GM12878 (cell line): ENCODE data around the gene MBD5. TPM values are rescaled to one million over a fixed set of nuclear protein-coding genes. Genes with fewer than 3 reads are reported as not detected.

Source experiments
- ATAC-seq: fragments of 200-7000 bp; cut with Tn5 transposase; 3 replicates; pipeline ENCODE4 v1.9.1; 2020; ENCODE audit warnings: mild to moderate bottlenecking, moderate library complexity
- BruUV-seq: library from RNA; stranded (reverse); fragments of 400-500 nt; replicated peaks from 2 replicates; lab custom pipeline; 2021; lab: Mats Ljungman, UMichigan
- CTCF ChIA-PET: fragments of 300-600 bp; sonication (Branson Sonifier 250); formaldehyde crosslinking; extraction: SDS; loops from one replicate; lab custom pipeline; 2021; ENCODE audit warnings: inconsistent platforms; lab: Yijun Ruan, JAX
- POLR2A ChIA-PET: fragments of 350-600 bp; formaldehyde crosslinking; extraction: SDS; loops from one replicate; lab custom pipeline; 2021; ENCODE audit warnings: inconsistent platforms; lab: Charles Lee
- RAD21 ChIA-PET: fragments of 300-600 bp; sonication (Branson Sonifier 250); formaldehyde crosslinking; loops from one replicate; lab custom pipeline; 2023; ENCODE audit warnings: antibody characterized with exemption; ENCODE audit not compliant: unreplicated experiment; lab: Charles Lee
- SMC1A ChIA-PET: fragments of 300-600 bp; sonication (Branson Sonifier 250); formaldehyde crosslinking; loops from one replicate; lab custom pipeline; 2023; ENCODE audit not compliant: unreplicated experiment, uncharacterized antibody; lab: Charles Lee
- DNase-seq: peaks from one replicate; pipeline ENCODE4 v3.0.0-alpha.2; 2011; ENCODE audit warnings: low read depth, low spot score
- FAIRE-seq: peaks from 3 replicates; lab custom pipeline; 2011; peaks lifted over from hg19 to GRCh38; lab: Jason Lieb, UNC
- H2AFZ ChIP-seq: 2 replicates; pipeline ENCODE4 v1.6.0; 2011; ENCODE audit warnings: low read depth, low read length, control low read depth; ENCODE audit not compliant: control insufficient read depth
- H3K27ac ChIP-seq: 2 replicates; pipeline ENCODE4 v1.5.1; 2011; ENCODE audit warnings: control low read depth; ENCODE audit not compliant: control insufficient read depth, insufficient read depth
- H3K27me3 ChIP-seq, 2 experiments: replicated peaks in 1 of 2; 2 replicates each; pipeline versions ENCODE4 v1.6.0 to v1.6.1; 2011; ENCODE audit warnings: low read length in 1 of 2; ENCODE audit not compliant: control insufficient read depth in 2 of 2, insufficient read depth in 2 of 2
- H3K36me3 ChIP-seq, 2 experiments: 2 replicates each; pipeline ENCODE4 v1.5.1; 2011; ENCODE audit warnings: low read length in 1 of 2; ENCODE audit not compliant: control insufficient read depth in 2 of 2, insufficient read depth in 2 of 2
- H3K4me1 ChIP-seq: 2 replicates; pipeline ENCODE4 v1.6.1; 2011; ENCODE audit warnings: mild to moderate bottlenecking, low read length, moderate library complexity, mixed read lengths; ENCODE audit not compliant: control insufficient read depth, insufficient read depth
- H3K4me2 ChIP-seq: 2 replicates; pipeline ENCODE4 v1.6.0; 2011; ENCODE audit warnings: control low read depth; ENCODE audit not compliant: control insufficient read depth, insufficient read depth
- H3K4me3 ChIP-seq: fragments of 200-600 bp; sonication (generic); 2 replicates; pipeline ENCODE4 v1.5.1; 2016
- H3K79me2 ChIP-seq: 2 replicates; pipeline ENCODE4 v1.6.0; 2011; ENCODE audit warnings: low read length; ENCODE audit not compliant: control insufficient read depth, insufficient read depth
- H3K9ac ChIP-seq: 2 replicates; pipeline ENCODE4 v1.8.0; 2011; ENCODE audit warnings: low read length, control low read depth, mixed read lengths; ENCODE audit not compliant: control insufficient read depth, insufficient read depth
- H3K9me3 ChIP-seq: replicated peaks from 3 replicates; pipeline ENCODE4 v1.5.1; 2011; ENCODE audit warnings: mild to moderate bottlenecking, low read length; ENCODE audit not compliant: control insufficient read depth, insufficient read depth
- H4K20me1 ChIP-seq: 2 replicates; pipeline ENCODE4 v1.6.0; 2011; ENCODE audit not compliant: control insufficient read depth, insufficient read depth
- ATF2 ChIP-seq: IDR thresholded peaks from 2 replicates; pipeline ENCODE4 v1.6.1; 2012; ENCODE audit warnings: low read length, inconsistent platforms
- BCLAF1 ChIP-seq: fragments of 450-650 bp; IDR thresholded peaks from 2 replicates; pipeline ENCODE4 v1.6.1; 2017; ENCODE audit warnings: antibody characterized with exemption, mild to moderate bottlenecking, moderate library complexity
- BHLHE40 ChIP-seq, 2 experiments: fragments of 450-650 bp in 1 of 2; IDR thresholded peaks; 2 replicates each; pipeline ENCODE4 v1.6.1; 2011 to 2017; ENCODE audit warnings: low read depth in 2 of 2, borderline replicate concordance in 1 of 2, improper control_type of control experiment in 1 of 2, low read length in 1 of 2, mild to moderate bottlenecking in 1 of 2
- CBX3 ChIP-seq: fragments of 200-600 bp; sonication (generic); IDR thresholded peaks from 2 replicates; pipeline ENCODE4 v1.6.1; 2016; ENCODE audit warnings: low read depth, borderline replicate concordance
- CHD2 ChIP-seq: IDR thresholded peaks from 2 replicates; pipeline ENCODE4 v1.6.1; 2011; ENCODE audit warnings: low read depth, low read length, improper control_type of control experiment, borderline replicate concordance
- CHD4 ChIP-seq: fragments of 200-600 bp; sonication (generic); IDR thresholded peaks from 2 replicates; pipeline ENCODE4 v1.6.1; 2016; ENCODE audit warnings: mild to moderate bottlenecking
- HSF1 ChIP-seq: fragments of 150-350 bp; IDR thresholded peaks from 2 replicates; pipeline ENCODE4 v1.6.1; 2014; ENCODE audit warnings: mild to moderate bottlenecking, low read depth, low read length
- IKZF2 ChIP-seq, 2 experiments: fragments of 450-650 bp; IDR thresholded peaks; 2 replicates each; pipeline ENCODE4 v1.6.1; 2017; ENCODE audit warnings: mild to moderate bottlenecking in 2 of 2, moderate library complexity in 2 of 2
- POU2F2 ChIP-seq: IDR thresholded peaks from 3 replicates; pipeline ENCODE4 v1.6.1; 2011; ENCODE audit warnings: low read depth, mild to moderate bottlenecking, low read length, borderline replicate concordance
- SMAD1 ChIP-seq: fragments of 450-650 bp; IDR thresholded peaks from 2 replicates; pipeline ENCODE4 v1.6.1; 2018; ENCODE audit warnings: mild to moderate bottlenecking, low read depth; ENCODE audit not compliant: partially characterized antibody
- TAF1 ChIP-seq: IDR thresholded peaks from 2 replicates; pipeline ENCODE4 v1.6.1; 2011; ENCODE audit warnings: mild to moderate bottlenecking, low read depth, low read length, borderline replicate concordance
- ZBTB33 ChIP-seq: fragments of 450-650 bp; IDR thresholded peaks from 2 replicates; pipeline ENCODE4 v1.6.1; 2017; ENCODE audit warnings: mild to moderate bottlenecking
- WGBS: methylation state at CpG from one replicate; pipeline ENCODE4 v1.1.6; 2016; ENCODE audit warnings: low lambda C conversion rate; ENCODE audit not compliant: insufficient replicate concordance, insufficient coverage; ENCODE audit errors: missing lambda C conversion rate; 5-methylcytosine and 5-hydroxymethylcytosine counted together
- in situ Hi-C: fragments of 300-500 bp; cut with MboI; formaldehyde crosslinking; loops from 9 replicates; pipeline ENCODE4 v1.14.3; 2018; ENCODE audit warnings: mixed read lengths
- intact Hi-C: fragments of 100-400 bp; cut with micrococcal nuclease; formaldehyde crosslinking; loops from one replicate; pipeline ENCODE4 v1.14.2; 2022; ENCODE audit not compliant: unreplicated experiment
- polyA plus RNA-seq, 11 experiments: library from polyadenylated mRNA; depleted of rRNA in 4 of 11; unstranded in 6 of 11; stranded (reverse) in 5 of 11; fragments of >200 nt; fragmentation: Nextera tagmentation in 4 of 11; fragmentation: Illumina TruSeq in 1 of 11; extraction: Ambion mirVana in 4 of 11; extraction: Trizol in 1 of 11; gene quantifications; 1 replicate in 1 of 11; 2 replicates in 10 of 11; pipeline versions ENCODE4 v1.2.1 to v1.2.3, GENCODE V29; 2011 to 2016; ENCODE audit warnings: inconsistent platforms in 2 of 11, missing spikeins in 2 of 11, low read depth in 1 of 11
- total RNA-seq, 4 experiments: library from RNA; depleted of rRNA in 3 of 4; stranded (reverse); fragments of >200 nt in 3 of 4; fragmentation: Illumina TruSeq in 1 of 4; extraction: Trizol in 1 of 4; gene quantifications; 2 replicates each; pipeline versions ENCODE4 v1.2.1 to v1.2.3, GENCODE V29; 2013 to 2021
- TF ChIP-seq, protein P1 (sequence below): fragments of 450-650 bp; IDR thresholded peaks from 2 replicates; pipeline ENCODE4 v1.6.1; 2016; ENCODE audit warnings: mild to moderate bottlenecking

Gene MBD5
- total and polyA plus RNA-seq, 10 of the 15 experiments (the other 5 are each of a cell fraction or from before 2014, with no cell fraction given), result 7.4 to 58.0 (median 21.2) TPM

DNA sequence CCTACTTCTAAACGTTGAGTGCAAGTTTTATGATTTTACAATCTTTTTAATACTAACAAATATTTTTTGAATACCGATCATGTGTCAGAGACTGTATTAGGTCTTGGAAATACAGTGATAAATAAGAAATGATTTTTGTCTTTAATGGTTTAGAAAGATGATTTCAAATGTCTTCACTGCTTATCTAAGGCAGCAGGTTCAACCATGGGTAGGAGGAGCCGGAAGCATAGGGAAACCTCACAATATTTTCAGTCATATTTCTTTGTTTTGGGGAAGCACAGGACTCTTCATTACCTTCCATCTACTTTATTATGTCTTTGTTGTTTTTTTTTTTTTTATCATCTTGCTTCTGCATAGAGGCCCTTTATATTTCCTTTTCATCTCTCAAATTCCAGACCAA lies 458.5 kb downstream of the MBD5 start (continued):
- no peak for TF ChIP-seq BCLAF1
- no peak for TF ChIP-seq POU2F2
- no peak for TF ChIP-seq TAF1
- no peak for TF ChIP-seq CHD2
- TF ChIP-seq CHD4, result no peak

DNA sequence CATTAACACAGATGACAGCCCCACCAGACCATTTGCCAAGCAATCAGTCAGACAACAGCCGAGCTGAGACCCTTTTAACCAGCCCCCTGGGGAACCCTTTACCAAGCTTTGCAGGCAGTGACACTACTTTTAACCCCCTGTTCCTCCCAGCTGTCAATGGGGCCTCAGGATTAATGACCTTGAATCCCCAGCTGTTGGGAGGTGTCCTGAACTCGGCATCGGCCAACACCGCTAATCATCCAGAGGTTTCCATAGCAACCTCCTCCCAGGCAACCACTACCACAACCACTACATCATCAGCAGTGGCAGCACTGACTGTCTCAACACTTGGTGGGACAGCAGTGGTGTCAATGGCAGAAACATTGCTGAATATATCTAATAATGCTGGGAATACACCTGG lies 462.8 kb downstream of the MBD5 start:
- ChIA-PET CTCF (interaction anchor here (0.8 to 3.0 kb wide), 2 partner anchors 25 to 493 kb away, joined by 3 to 13 read pairs; no protein-coding TSS in a partner anchor), RAD21 (interaction anchor here (0.7 to 1.4 kb wide), 2 partner anchors 11 to 25 kb away, joined by 3 to 5 read pairs; no protein-coding TSS in a partner anchor), POLR2A (interaction anchor here (1.0 kb wide), 1 partner anchor 498 kb away, joined by 3 read pairs; no protein-coding TSS in a partner anchor), SMC1A (interaction anchor here (1.0 to 1.8 kb wide), 3 partner anchors 13 to 181 kb away, joined by 4 to 10 read pairs (median 4); no protein-coding TSS in a partner anchor)
- no peaks in the 10 kb centered on the region for H3K36me3 ChIP-seq
- in situ Hi-C loops (no loop called here), intact Hi-C loops (no loop called here)
- H3K4me1 ChIP-seq, result no peaks in the 10 kb centered on the region
- no TSS peak for BruUV-seq
- H3K4me2 ChIP-seq, result no peak overlapping the region
- no peak for FAIRE-seq
- no peak overlapping the region for H3K27ac ChIP-seq
- ATAC-seq, result no peak; the same call in 2 of the 3 replicates
- no peak overlapping the region for H3K9ac ChIP-seq
- no peaks in the 10 kb centered on the region for H4K20me1 ChIP-seq
- no peak for DNase-seq
- no peaks in the 10 kb centered on the region for H3K27me3 ChIP-seq
- H3K79me2 ChIP-seq, result no peaks in the 10 kb centered on the region
- H2AFZ ChIP-seq, result no peak overlapping the region
- H3K9me3 ChIP-seq, result no peaks in the 10 kb centered on the region
- no peak overlapping the region for H3K4me3 ChIP-seq
- 73% methylated on average over 4 of the region's 4 CpGs for WGBS
- TF ChIP-seq HSF1, result no peak
- TF ChIP-seq ATF2, result no peak
- TF ChIP-seq SMAD1, result no peak
- no peak for TF ChIP-seq IKZF2 (IDR thresholded peaks at IDR 0.05)
- TF ChIP-seq BHLHE40 (IDR thresholded peaks at IDR 0.05; ENCODE audit: borderline replicate concordance in 1 of 2, low read depth in 2 of 2, low read length in 1 of 2), result no peak
- TF ChIP-seq ZBTB33, result no peak
- TF ChIP-seq, protein P1, sequence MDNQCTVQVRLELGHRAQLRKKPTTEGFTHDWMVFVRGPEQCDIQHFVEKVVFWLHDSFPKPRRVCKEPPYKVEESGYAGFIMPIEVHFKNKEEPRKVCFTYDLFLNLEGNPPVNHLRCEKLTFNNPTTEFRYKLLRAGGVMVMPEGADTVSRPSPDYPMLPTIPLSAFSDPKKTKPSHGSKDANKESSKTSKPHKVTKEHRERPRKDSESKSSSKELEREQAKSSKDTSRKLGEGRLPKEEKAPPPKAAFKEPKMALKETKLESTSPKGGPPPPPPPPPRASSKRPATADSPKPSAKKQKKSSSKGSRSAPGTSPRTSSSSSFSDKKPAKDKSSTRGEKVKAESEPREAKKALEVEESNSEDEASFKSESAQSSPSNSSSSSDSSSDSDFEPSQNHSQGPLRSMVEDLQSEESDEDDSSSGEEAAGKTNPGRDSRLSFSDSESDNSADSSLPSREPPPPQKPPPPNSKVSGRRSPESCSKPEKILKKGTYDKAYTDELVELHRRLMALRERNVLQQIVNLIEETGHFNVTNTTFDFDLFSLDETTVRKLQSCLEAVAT, result no peak
- no peak for TF ChIP-seq CBX3
